OCI-LY1 (cell line): ENCODE results near the gene MRTFA.

Experiments
- CTCF ChIP-seq: fragments of 200-600 bp; sonication (generic), shearing (Covaris generic); IDR thresholded peaks from 2 replicates; pipeline ENCODE4 v1.5.1; 2017; ENCODE audit warnings: mild to moderate bottlenecking, antibody characterized with exemption, low read length, moderate library complexity, mixed read lengths
- EZH2 ChIP-seq: fragments of 200-600 bp; sonication (generic), shearing (Covaris generic); IDR thresholded peaks from 2 replicates; pipeline ENCODE4 v1.8.0; 2017; ENCODE audit warnings: borderline replicate concordance, mixed run types, mild to moderate bottlenecking, antibody characterized with exemption, low read length, moderate library complexity, mixed read lengths

GRCh38 chr22:40395607-40396006 lies 240.9 kb downstream of the MRTFA start:
- TF ChIP-seq CTCF = no peak
- TF ChIP-seq EZH2 = no peak
